Measurements from ENCODE around the gene AREG.

The AREG gene

GRCh38 chr4:74463123-74463522 lies 18.2 kb downstream of the AREG start:
- DNase-seq (ENCODE audit: low spot score) = no peak

GRCh38 chr4:74464291-74464690 lies 19.4 kb downstream of the AREG start:
- DNase-seq (ENCODE audit: low spot score) = no peak

- DNase-seq (ENCODE audit: low spot score) = no peak
Observed at GRCh38 chr4:74466242-74466641, 21.3 kb downstream of the AREG start.

GRCh38 chr4:74471264-74471663 lies 26.3 kb downstream of the AREG start:
- no peak for DNase-seq (ENCODE audit: low spot score)

GRCh38 chr4:74473155-74473811 lies 28.3 kb downstream of the AREG start:
- no peak for DNase-seq (ENCODE audit: low spot score)

- no peak for DNase-seq (ENCODE audit: low spot score)
Observed at GRCh38 chr4:74474345-74475090, 29.6 kb downstream of the AREG start.

- DNase-seq (ENCODE audit: low spot score) = no peak
Observed at GRCh38 chr4:74475091-74475800, 30.3 kb downstream of the AREG start.

GRCh38 chr4:74475946-74476345 lies 31.0 kb downstream of the AREG start:
- no peak for DNase-seq (ENCODE audit: low spot score)

- DNase-seq (ENCODE audit: low spot score) = no peak
Observed at GRCh38 chr4:74479009-74479408, 34.1 kb downstream of the AREG start.

- no peak for DNase-seq (ENCODE audit: low spot score)
Observed at GRCh38 chr4:74480267-74480666, 35.3 kb downstream of the AREG start.

GRCh38 chr4:74481891-74482609 lies 37.1 kb downstream of the AREG start:
- no peak for DNase-seq (ENCODE audit: low spot score)

GRCh38 chr4:74483226-74483911 lies 38.4 kb downstream of the AREG start:
- no peak for DNase-seq (ENCODE audit: low spot score)

GRCh38 chr4:74486905-74487304 lies 42.0 kb downstream of the AREG start:
- DNase-seq (ENCODE audit: low spot score) = no peak

- no peak for DNase-seq (ENCODE audit: low spot score)
Observed at GRCh38 chr4:74487771-74488170, 42.8 kb downstream of the AREG start.

- no peak for DNase-seq (ENCODE audit: low spot score)
Observed at GRCh38 chr4:74490736-74491135, 45.8 kb downstream of the AREG start.

- no peak for DNase-seq (ENCODE audit: low spot score)
Observed at GRCh38 chr4:74499986-74500781, 55.2 kb downstream of the AREG start.

GRCh38 chr4:74501579-74501978 lies 56.6 kb downstream of the AREG start:
- no peak for DNase-seq (ENCODE audit: low spot score)

- DNase-seq (ENCODE audit: low spot score) = no peak
Observed at GRCh38 chr4:74503580-74503979, 58.6 kb downstream of the AREG start.

- DNase-seq (ENCODE audit: low spot score) = no peak
Observed at GRCh38 chr4:74504212-74504611, 59.3 kb downstream of the AREG start.

All from globus pallidus (tissue), 1 donor.